Kidney epithelial cell (primary cell): ENCODE data around the gene IRAK1. TPM values are rescaled to one million over a fixed set of nuclear protein-coding genes. Genes with fewer than 3 reads are reported as not detected.
"Not testable (repeated sequence)": the region's sequence is repeated elsewhere in the genome, so short reads cannot be mapped to it uniquely, and the experiment has no call there.

Experiments
- DNase-seq: peaks from one replicate; pipeline ENCODE4 v3.0.0-alpha.2; 2010; ENCODE audit warnings: low read depth
- H3K27me3 ChIP-seq: 2 replicates; pipeline ENCODE4 v1.6.0; 2011; ENCODE audit warnings: low read length; ENCODE audit not compliant: control insufficient read depth, insufficient read depth
- H3K36me3 ChIP-seq: 2 replicates; pipeline ENCODE4 v1.5.1; 2011; ENCODE audit warnings: low read length; ENCODE audit not compliant: control insufficient read depth, insufficient read depth
- H3K4me3 ChIP-seq: 2 replicates; pipeline ENCODE4 v1.5.1; 2011; ENCODE audit warnings: low read depth, mild to moderate bottlenecking, control low read depth, low read length
- CTCF ChIP-seq: IDR thresholded peaks from 2 replicates; pipeline ENCODE4 v1.5.1; 2011; ENCODE audit warnings: mild to moderate bottlenecking, moderate library complexity, low read length, control low read depth, inconsistent platforms; ENCODE audit not compliant: insufficient read depth, poor library complexity, severe bottlenecking
- total RNA-seq: library from RNA; depleted of rRNA; stranded (reverse); fragments of >200 nt; gene quantifications from 2 replicates; pipeline ENCODE4 v1.2.3, GENCODE V29; 2015

Gene IRAK1
- total RNA-seq, 1 donor from 2014 or later, result 193 TPM

- H3K36me3 ChIP-seq, result no peaks in the 10 kb centered on the region
- DNase-seq, result no peak
- no peak overlapping the region for H3K4me3 ChIP-seq
- TF ChIP-seq CTCF, result no peak
- no peaks in the 10 kb centered on the region for H3K27me3 ChIP-seq
These were observed 35.1 kb downstream of the IRAK1 start for GRCh38 chrX:153984351-153985178.

GRCh38 chrX:153983321-153983801 lies 36.3 kb downstream of the IRAK1 start:
- TF ChIP-seq CTCF, result no peak

DNA sequence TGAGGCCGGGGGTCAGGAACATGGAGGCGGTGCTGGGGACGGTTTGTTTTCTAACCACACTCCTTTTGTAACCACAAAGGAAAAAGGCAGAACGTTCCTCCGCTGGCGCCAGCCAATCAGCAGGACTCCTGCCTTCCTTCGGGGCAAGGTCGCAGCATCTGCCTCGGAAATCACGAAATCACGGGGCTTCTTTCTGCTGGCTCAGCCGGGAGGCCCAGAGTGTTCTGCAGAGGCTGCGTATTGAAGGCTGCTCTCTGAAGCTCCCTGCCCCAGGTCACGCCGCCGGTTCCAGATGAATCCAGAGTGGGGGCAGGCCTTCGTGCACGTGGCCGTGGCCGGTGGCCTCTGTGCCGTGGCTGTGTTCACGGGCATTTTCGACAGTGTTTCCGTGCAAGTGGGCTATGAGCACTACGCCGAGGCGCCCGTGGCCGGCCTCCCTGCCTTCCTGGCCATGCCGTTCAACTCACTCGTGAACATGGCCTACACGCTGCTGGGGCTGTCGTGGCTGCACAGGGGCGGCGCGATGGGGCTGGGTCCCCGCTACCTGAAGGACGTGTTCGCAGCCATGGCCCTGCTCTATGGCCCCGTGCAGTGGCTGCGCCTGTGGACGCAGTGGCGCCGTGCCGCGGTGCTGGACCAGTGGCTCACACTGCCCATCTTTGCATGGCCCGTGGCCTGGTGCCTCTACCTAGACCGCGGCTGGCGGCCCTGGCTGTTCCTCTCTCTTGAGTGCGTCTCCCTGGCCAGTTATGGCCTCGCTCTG lies 37.8 kb downstream of the IRAK1 start:
- no peak overlapping the region for H3K4me3 ChIP-seq
- H3K27me3 ChIP-seq, result no peaks in the 10 kb centered on the region
- no peak for TF ChIP-seq CTCF
- no peaks in the 10 kb centered on the region for H3K36me3 ChIP-seq
- no peak for DNase-seq

More at GRCh38 chrX:153983321-153983801, 36.3 kb downstream of the IRAK1 start:
- no peaks in the 10 kb centered on the region for H3K27me3 ChIP-seq
- no peak for DNase-seq
- no peak overlapping the region for H3K4me3 ChIP-seq
- H3K36me3 ChIP-seq, result no peaks in the 10 kb centered on the region

DNA sequence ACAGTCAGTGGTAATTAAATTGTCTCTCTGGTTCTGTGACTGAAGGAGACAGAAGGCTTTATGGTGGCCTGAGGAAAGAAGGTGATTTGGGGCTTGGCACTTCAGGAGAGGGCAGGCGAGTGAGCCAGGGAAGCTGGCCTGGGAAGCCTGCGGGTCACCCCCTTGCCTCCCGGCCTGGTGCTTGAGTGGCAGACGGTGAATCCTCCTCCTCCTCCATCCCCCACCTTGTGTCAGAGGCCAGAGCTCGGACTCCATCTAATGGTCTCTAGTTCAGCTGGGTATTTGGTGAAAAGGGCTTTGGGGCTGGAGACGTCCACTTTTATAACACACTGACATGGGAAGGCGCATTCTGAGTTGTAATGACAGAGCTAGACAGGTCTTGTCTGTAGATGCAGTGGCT lies 38.5 kb downstream of the IRAK1 start:
- Histone ChIP-seq H3K4me3 (no peak overlapping the region), H3K36me3 (no peaks in the 10 kb centered on the region), H3K27me3 (no peaks in the 10 kb centered on the region)
- no peak for DNase-seq
- TF ChIP-seq CTCF, result no peak

DNA sequence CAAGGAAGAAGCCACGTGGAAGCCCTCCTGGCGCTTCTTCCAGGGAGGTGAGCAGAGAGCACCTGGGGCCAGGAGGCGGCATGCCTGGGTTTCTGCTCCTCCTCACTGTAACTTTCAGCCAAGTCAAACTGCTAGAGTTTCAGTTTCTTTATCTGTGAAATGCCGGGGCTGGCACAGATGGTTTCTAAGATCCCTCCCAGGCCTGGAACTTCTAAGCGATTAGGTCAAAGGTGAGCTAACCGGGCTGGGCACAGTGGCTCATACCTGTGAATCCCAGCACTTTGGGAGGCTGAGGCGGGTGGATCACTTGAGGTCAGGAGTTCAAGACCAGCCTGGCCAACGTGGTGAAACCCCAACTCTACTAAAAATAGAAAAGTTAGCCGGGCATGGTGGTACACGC lies 39.3 kb downstream of the IRAK1 start:
- DNase-seq, H3K4me3 ChIP-seq, H3K36me3 ChIP-seq, H3K27me3 ChIP-seq: not testable (repeated sequence)

GRCh38 chrX:153974726-153975286 lies 44.9 kb downstream of the IRAK1 start:
- DNase-seq, result no peak

More at GRCh38 chrX:153974726-153975286, 44.9 kb downstream of the IRAK1 start:
- Histone ChIP-seq H3K4me3 (no peak overlapping the region), H3K36me3 (no peaks in the 10 kb centered on the region), H3K27me3 (no peaks in the 10 kb centered on the region)
- TF ChIP-seq CTCF, result no peak
